Activated CD4-positive, alpha-beta memory T cell treated with anti-CD3 and anti-CD28 coated beads for 36 hours (primary cell): ENCODE results near the gene MCF2L2. TPM values are rescaled to one million over a fixed set of nuclear protein-coding genes. Genes with fewer than 3 reads are reported as not detected.
"Not testable (repeated sequence)": the region's sequence is repeated elsewhere in the genome, so short reads cannot be mapped to it uniquely, and the experiment has no call there.

Experiments used
- CTCF ChIA-PET: fragments of 350-600 bp; sonication (Branson Sonifier 250); formaldehyde crosslinking; loops from one replicate; lab custom pipeline; 2021; ENCODE audit warnings: antibody characterized with exemption, inconsistent platforms; lab: Charles Lee
- POLR2A ChIA-PET: fragments of 350-600 bp; sonication (Branson Sonifier 250); formaldehyde crosslinking; loops from one replicate; lab custom pipeline; 2021; ENCODE audit warnings: antibody characterized with exemption; lab: Charles Lee
- DNase-seq: peaks from one replicate; pipeline ENCODE4 v3.0.0-alpha.2; 2020
- H3K27ac Mint-ChIP-seq: one replicate; pipeline ENCODE4 v1.8.0; 2021; ENCODE audit warnings: mixed read lengths
- H3K27me3 Mint-ChIP-seq: one replicate; pipeline ENCODE4 v1.8.0; 2021; ENCODE audit warnings: mixed read lengths
- H3K36me3 Mint-ChIP-seq: one replicate; pipeline ENCODE4 v1.8.0; 2021; ENCODE audit warnings: mixed read lengths
- H3K4me1 Mint-ChIP-seq: one replicate; pipeline ENCODE4 v1.8.0; 2021; ENCODE audit warnings: low read depth, mixed read lengths
- H3K4me3 Mint-ChIP-seq: one replicate; pipeline ENCODE4 v1.8.0; 2021; ENCODE audit warnings: mild to moderate bottlenecking, mixed read lengths
- H3K9me3 Mint-ChIP-seq: one replicate; pipeline ENCODE4 v1.8.0; 2021; ENCODE audit warnings: mixed read lengths
- intact Hi-C: fragments of 100-400 bp; cut with micrococcal nuclease; formaldehyde crosslinking; loops from one replicate; pipeline ENCODE4 v1.15.1; 2023
- total RNA-seq, 2 experiments: library from RNA; stranded (reverse); gene quantifications; one replicate each; pipeline ENCODE4 v1.2.3, GENCODE V29; 2021

The MCF2L2 gene
- total RNA-seq, 2 experiments from 2014 or later = 3.9 to 4.7 TPM

DNA sequence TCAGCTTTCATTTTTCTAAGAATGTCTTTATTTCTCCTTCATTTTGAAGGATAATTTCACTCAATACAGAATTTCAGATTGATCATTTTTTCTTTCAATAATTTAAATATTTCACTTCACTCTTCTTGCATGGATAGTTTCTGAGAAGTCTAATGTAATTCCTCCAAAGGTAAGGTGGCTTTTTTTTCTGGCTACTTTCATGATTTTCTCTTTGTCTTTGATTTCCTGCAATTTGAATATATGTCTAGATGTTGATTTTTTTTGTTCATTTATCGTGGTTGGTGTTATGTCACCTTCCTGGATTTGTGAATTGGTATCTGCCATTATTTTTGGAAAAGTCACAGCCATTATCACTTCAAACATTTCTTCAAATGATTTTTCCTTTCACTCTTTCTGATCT is 14.6 kb upstream of the MCF2L2 start:
- Mint-ChIP-seq H3K27ac (no peak overlapping the region), H3K4me3 (no peak overlapping the region), H3K9me3 (peaks cover 19% of the 10 kb centered on the region), H3K36me3 (peaks cover 10% of the 10 kb centered on the region), H3K27me3 (no peaks in the 10 kb centered on the region), H3K4me1 (peaks cover 10% of the 10 kb centered on the region)
- ChIA-PET CTCF (no interaction called here), POLR2A (no interaction called here)
- DNase-seq = no peak
- intact Hi-C loops = no loop called here

- H3K27me3 Mint-ChIP-seq, POLR2A ChIA-PET, H3K27ac Mint-ChIP-seq, intact Hi-C loops, H3K36me3 Mint-ChIP-seq, H3K4me3 Mint-ChIP-seq, DNase-seq: not testable (repeated sequence)
- CTCF ChIA-PET = interaction anchor here (1.3 kb wide), 1 partner anchor 10 kb away, joined by 5 read pairs; no protein-coding TSS in a partner anchor
- H3K9me3 Mint-ChIP-seq = peaks cover 19% of the 10 kb centered on the region
- H3K4me1 Mint-ChIP-seq = peaks cover 30% of the 10 kb centered on the region
Observed at GRCh38 chr3:183440521-183440920, 12.1 kb upstream of the MCF2L2 start.

- Mint-ChIP-seq H3K4me1 (peaks cover 39% of the 10 kb centered on the region), H3K4me3 (no peak overlapping the region), H3K27ac (no peak overlapping the region), H3K9me3 (peaks cover 17% of the 10 kb centered on the region), H3K36me3 (peaks cover 9% of the 10 kb centered on the region), H3K27me3 (no peaks in the 10 kb centered on the region)
- no peak for DNase-seq
- POLR2A ChIA-PET = no interaction called here
- intact Hi-C loops = loop anchor here (5.0 kb wide), 1 partner anchor 472 kb away; no protein-coding TSS in a partner anchor
- CTCF ChIA-PET = interaction anchor here (1.1 to 1.3 kb wide), 2 partner anchors 9 to 11 kb away, joined by 3 to 5 read pairs; partner anchors contain the start of gene MCF2L2
Observed at GRCh38 chr3:183439515-183439914, 11.1 kb upstream of the MCF2L2 start.

GRCh38 chr3:183438735-183439134 is 10.3 kb upstream of the MCF2L2 start:
- ChIA-PET POLR2A (interaction anchor here (2.0 to 2.4 kb wide), 2 partner anchors 9 to 11 kb away, joined by 6 to 8 read pairs; partner anchors contain the start of gene MCF2L2), CTCF (interaction anchor here (1.1 kb wide), 1 partner anchor 11 kb away, joined by 3 read pairs; the partner anchor contains the start of gene MCF2L2)
- Mint-ChIP-seq H3K4me1 (peaks cover 39% of the 10 kb centered on the region), H3K9me3 (peaks cover 11% of the 10 kb centered on the region), H3K27ac (no peak overlapping the region), H3K27me3 (no peaks in the 10 kb centered on the region), H3K36me3 (peaks cover 8% of the 10 kb centered on the region), H3K4me3 (no peak overlapping the region)
- no peak for DNase-seq
- intact Hi-C loops = loop anchor here (1.0 to 5.0 kb wide), 2 partner anchors 8 to 471 kb away; no protein-coding TSS in a partner anchor

DNA sequence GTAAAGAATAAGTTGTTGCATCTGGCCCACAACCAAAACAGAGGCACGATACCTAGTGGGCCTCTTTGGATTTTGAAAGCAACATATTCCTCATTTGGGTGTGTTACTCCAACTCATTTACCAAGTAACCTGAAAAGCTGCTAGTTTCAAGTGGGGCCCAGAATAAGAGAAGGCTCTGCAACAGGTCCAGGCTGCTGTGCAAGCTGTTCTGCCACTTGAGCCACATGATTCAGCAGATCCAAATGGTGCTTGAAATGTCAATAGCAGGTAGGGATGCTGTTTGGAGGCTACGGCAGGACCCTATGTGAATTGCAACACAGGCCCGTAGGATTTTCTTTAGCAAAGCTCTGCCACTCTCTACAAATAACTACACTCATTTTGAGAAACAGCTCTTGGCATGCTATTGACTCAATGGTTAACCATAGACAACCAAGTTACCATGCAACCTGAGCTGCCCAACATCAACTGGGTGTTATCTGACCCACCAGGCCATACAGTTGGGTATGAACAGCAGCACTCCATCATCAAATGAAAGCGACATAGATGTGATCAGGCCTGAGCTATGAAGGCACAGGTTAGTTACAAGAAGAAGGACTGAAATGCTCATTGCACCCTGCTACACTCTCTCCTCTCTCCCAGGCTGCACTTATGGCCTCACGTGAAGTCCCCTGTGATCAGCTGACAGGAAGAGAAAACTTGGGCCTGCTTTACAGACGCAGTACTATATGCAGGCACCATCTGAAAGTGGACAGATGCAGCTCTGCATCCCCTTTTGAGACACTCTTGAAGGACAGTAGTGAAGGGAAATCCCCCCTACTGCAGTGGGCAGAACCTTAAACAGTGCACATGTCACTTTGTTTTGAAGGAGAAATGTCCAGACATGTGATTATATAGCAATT is 9.5 kb upstream of the MCF2L2 start:
- no peak overlapping the region for H3K4me3 Mint-ChIP-seq
- H3K27ac Mint-ChIP-seq = no peak overlapping the region
- ChIA-PET CTCF (interaction anchor here (2.0 kb wide), 1 partner anchor 31 kb away, joined by 5 read pairs; no protein-coding TSS in a partner anchor), POLR2A (interaction anchor here (1.3 to 2.4 kb wide), 3 partner anchors 10 to 152 kb away, joined by 3 to 8 read pairs (median 6); partner anchors contain the start of gene MCF2L2)
- peaks cover 46% of the 10 kb centered on the region for H3K4me1 Mint-ChIP-seq
- H3K9me3 Mint-ChIP-seq = peaks cover 3% of the 10 kb centered on the region
- H3K27me3 Mint-ChIP-seq = no peaks in the 10 kb centered on the region
- intact Hi-C loops = loop anchor here (1.0 to 5.0 kb wide), 3 partner anchors 8 to 471 kb away; no protein-coding TSS in a partner anchor
- peak; percentile 29 for DNase-seq
- H3K36me3 Mint-ChIP-seq = no peaks in the 10 kb centered on the region

GRCh38 chr3:183437061-183437460 is 8.6 kb upstream of the MCF2L2 start:
- H3K4me1 Mint-ChIP-seq = peaks cover 47% of the 10 kb centered on the region

DNA sequence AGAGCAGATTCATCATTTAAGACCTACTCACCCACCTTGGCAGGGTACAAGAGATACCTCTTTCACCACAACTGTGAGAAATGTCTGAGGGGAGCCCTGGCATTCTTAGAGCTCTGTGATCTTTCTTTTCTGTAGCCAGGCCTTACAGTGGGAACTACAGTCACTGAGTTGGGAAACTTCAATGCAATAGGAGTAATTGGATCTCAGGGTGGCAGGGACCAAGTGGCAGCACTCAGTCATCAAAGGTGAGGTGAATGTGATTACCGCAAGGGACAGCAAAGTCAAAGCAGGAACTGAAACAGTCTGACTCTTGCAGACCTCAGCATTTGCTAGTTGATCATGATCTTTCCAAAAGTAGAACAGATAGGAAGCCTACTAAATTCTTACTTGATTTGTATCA is 7.2 kb upstream of the MCF2L2 start:
- DNase-seq = peak; percentile 74
- ChIA-PET CTCF (interaction anchor here (0.8 kb wide), 1 partner anchor 33 kb away, joined by 3 read pairs; no protein-coding TSS in a partner anchor), POLR2A (interaction anchor here (0.5 to 1.0 kb wide), 2 partner anchors 72 to 210 kb away, joined by 3 to 4 read pairs; no protein-coding TSS in a partner anchor)
- H3K4me1 Mint-ChIP-seq = peaks cover 58% of the 10 kb centered on the region
- H3K27me3 Mint-ChIP-seq = no peaks in the 10 kb centered on the region
- H3K9me3 Mint-ChIP-seq = no peaks in the 10 kb centered on the region
- no peak overlapping the region for H3K4me3 Mint-ChIP-seq
- intact Hi-C loops = loop anchor here (1.0 to 5.0 kb wide), 5 partner anchors 12 to 468 kb away; no protein-coding TSS in a partner anchor
- H3K36me3 Mint-ChIP-seq = no peaks in the 10 kb centered on the region
- peak overlapping the region; percentile 69 for H3K27ac Mint-ChIP-seq

More at GRCh38 chr3:183437061-183437460, 8.6 kb upstream of the MCF2L2 start:
- DNase-seq = no peak
- ChIA-PET POLR2A (interaction anchor here (1.3 to 2.4 kb wide), 3 partner anchors 9 to 151 kb away, joined by 3 to 8 read pairs (median 6); partner anchors contain the start of gene MCF2L2), CTCF (interaction anchor here (2.0 kb wide), 1 partner anchor 31 kb away, joined by 5 read pairs; no protein-coding TSS in a partner anchor)
- Mint-ChIP-seq H3K27ac (no peak overlapping the region), H3K36me3 (no peaks in the 10 kb centered on the region), H3K27me3 (no peaks in the 10 kb centered on the region), H3K9me3 (no peaks in the 10 kb centered on the region), H3K4me3 (no peak overlapping the region)
- intact Hi-C loops = loop anchor here (2.0 to 5.0 kb wide), 2 partner anchors 170 to 470 kb away; no protein-coding TSS in a partner anchor

DNA sequence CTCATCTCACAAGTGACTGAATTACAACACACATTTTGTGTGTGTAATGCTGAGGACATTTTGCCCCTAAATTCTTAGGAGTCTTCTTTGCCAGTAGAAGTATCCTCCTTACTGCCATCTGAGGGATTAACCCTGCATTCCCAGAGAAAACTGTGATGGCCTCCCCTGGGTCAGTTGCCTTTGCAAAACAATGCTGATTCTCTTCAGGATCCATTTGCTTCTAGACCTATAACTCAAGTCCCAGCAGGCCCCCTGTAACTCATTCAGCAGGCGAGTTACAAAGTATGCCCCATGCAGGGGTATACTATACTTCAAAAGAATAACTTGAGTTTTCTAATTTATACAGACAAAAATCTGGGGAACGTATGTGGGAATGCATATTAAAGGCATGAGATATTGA is 6.6 kb upstream of the MCF2L2 start:
- H3K27me3 Mint-ChIP-seq = no peaks in the 10 kb centered on the region
- no peak overlapping the region for H3K27ac Mint-ChIP-seq
- H3K36me3 Mint-ChIP-seq = no peaks in the 10 kb centered on the region
- CTCF ChIA-PET = interaction anchor here (0.8 kb wide), 1 partner anchor 33 kb away, joined by 3 read pairs; no protein-coding TSS in a partner anchor
- no peaks in the 10 kb centered on the region for H3K9me3 Mint-ChIP-seq
- DNase-seq = no peak
- H3K4me1 Mint-ChIP-seq = peaks cover 64% of the 10 kb centered on the region
- no peak overlapping the region for H3K4me3 Mint-ChIP-seq
- POLR2A ChIA-PET = interaction anchor here (1.0 kb wide), 1 partner anchor 210 kb away, joined by 3 read pairs; no protein-coding TSS in a partner anchor
- intact Hi-C loops = loop anchor here (1.0 to 5.0 kb wide), 3 partner anchors 34 to 468 kb away; no protein-coding TSS in a partner anchor

DNA sequence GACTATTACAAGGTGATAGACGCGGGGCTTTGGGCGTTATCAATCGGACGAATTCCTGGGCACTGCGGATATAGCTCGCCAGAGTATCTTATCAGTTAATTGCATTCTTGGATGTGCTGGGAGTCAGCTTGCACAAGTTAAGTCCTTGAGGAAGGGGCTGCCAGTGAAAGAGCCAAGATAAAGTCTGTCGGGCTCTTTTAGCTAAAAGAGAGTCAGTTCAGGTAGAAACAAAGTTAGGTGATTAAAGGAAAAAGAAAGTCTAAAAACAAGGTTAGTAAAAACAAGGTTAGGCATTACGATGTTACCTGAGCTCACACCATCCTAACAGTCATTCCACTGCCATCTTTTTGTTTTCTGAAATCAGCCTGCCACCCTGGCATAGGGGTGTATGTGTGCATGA is 6.1 kb upstream of the MCF2L2 start:
- no peak for DNase-seq
- intact Hi-C loops = loop anchor here (2.0 kb wide), 1 partner anchor 148 kb away; no protein-coding TSS in a partner anchor
- H3K36me3 Mint-ChIP-seq = no peaks in the 10 kb centered on the region
- CTCF ChIA-PET = interaction anchor here (0.6 to 0.7 kb wide), 2 partner anchors 34 to 582 kb away, joined by 3 read pairs; no protein-coding TSS in a partner anchor
- H3K4me3 Mint-ChIP-seq = no peak overlapping the region
- H3K9me3 Mint-ChIP-seq = no peaks in the 10 kb centered on the region
- H3K4me1 Mint-ChIP-seq = peaks cover 65% of the 10 kb centered on the region
- no peaks in the 10 kb centered on the region for H3K27me3 Mint-ChIP-seq
- POLR2A ChIA-PET = no interaction called here
- no peak overlapping the region for H3K27ac Mint-ChIP-seq

DNA sequence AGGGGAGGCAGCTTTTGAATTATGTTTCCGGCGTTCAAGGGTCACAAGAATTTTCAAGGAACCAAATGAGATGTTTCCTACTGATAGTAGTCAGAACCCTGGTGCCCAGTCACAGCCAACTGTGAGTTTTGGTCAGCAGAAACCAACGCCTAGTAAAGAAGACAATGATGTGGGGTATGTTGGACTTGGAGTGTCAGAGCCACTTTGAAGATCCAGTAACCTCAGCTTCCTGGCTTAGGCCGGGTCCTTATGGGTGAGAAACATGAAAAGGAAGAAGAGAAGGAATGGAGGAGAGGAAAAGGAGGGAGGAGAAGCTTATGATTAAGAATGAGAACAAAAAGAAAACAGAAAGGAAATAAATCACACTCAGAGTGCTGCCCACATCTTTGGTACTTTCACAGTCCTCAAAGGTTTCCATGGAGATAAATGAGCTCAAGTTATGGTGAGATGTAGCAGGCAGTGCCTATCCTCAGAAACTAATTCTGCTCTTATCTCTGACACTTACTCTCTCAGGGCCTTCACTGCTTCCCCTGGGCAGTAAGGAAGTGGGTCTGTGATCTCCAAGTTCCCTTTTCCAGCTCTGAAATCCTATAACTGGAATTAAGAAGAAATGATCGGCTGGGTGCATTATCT is 2.0 kb upstream of the MCF2L2 start:
- Mint-ChIP-seq H3K27ac (peak overlapping the region; percentile 43), H3K27me3 (peaks cover 3% of the 10 kb centered on the region), H3K4me3 (peak overlapping the region; percentile 1), H3K36me3 (no peaks in the 10 kb centered on the region), H3K9me3 (no peaks in the 10 kb centered on the region), H3K4me1 (peaks cover 53% of the 10 kb centered on the region)
- peak; percentile 66 for DNase-seq
- ChIA-PET CTCF (interaction anchor here (0.6 to 1.6 kb wide), 4 partner anchors 9 to 337 kb away, joined by 3 to 5 read pairs (median 3); no protein-coding TSS in a partner anchor), POLR2A (interaction anchor here (0.8 to 1.6 kb wide), 4 partner anchors 38 to 144 kb away, joined by 3 to 9 read pairs (median 6); partner anchors contain the start of gene KLHL6)
- intact Hi-C loops = loop anchor here (1.0 to 2.0 kb wide), 5 partner anchors 8 to 206 kb away; partner anchors contain the start of gene KLHL6
